Measurements from ENCODE around the gene SLC29A2.
A peak's percentile ranks its signal among the peaks of the same experiment; 100 is the strongest.
"Not testable (repeated sequence)": the region's sequence is repeated elsewhere in the genome, so short reads cannot be mapped to it uniquely, and the experiment has no call there.

The SLC29A2 gene

GRCh38 chr11:66333896-66334604 lies 37.5 kb downstream of the SLC29A2 start:
- no peak for DNase-seq (ENCODE audit: low read depth in 2 of 2)

- no peak for DNase-seq (ENCODE audit: low read depth in 2 of 2)
Observed at GRCh38 chr11:66333220-66333877, 38.2 kb downstream of the SLC29A2 start.

DNA sequence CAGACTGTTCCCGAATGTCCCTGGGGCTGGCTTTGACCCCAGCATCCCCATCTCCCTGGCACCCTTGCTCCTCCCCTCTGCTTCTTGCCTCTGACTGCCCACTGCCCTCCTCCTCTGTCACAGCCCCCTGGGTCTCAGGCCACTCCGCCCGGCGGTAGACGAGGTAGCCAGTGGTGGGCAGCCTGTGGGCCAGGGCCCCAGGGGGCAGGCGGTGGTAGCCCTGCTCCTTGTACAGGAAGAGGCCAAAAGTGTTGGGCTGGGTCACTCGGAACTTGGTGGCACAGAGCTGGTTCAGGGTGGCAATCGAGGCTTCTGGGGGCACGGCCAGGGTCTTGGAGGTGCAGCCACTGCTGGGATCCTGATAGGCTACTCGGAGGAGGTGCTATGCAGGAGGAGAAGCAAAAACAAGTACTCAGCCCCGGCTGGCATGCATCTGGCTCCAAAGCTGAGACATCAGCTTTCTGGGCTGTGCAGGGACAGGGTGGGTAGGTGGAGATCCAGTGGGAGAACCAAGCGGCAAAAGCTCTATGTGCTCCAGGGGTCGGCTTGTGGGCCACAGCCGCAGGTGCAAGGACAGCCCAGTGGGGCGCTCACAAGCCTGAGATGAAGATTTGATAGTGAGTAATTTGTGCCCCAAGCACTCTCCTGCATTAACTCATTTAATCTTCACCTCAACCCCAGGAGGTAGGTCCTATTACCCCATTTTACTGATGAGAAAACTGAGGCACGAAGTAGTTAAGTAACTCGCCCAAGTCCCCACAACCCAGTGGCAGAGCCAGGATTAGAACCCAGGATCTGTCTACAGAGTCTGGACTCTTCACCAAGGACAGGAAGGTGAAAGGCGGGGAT lies 39.0 kb downstream of the SLC29A2 start:
- no peak for DNase-seq (ENCODE audit: low read depth in 2 of 2)

GRCh38 chr11:66331542-66332370 lies 39.8 kb downstream of the SLC29A2 start:
- no peak for DNase-seq (ENCODE audit: low read depth in 2 of 2)

DNA sequence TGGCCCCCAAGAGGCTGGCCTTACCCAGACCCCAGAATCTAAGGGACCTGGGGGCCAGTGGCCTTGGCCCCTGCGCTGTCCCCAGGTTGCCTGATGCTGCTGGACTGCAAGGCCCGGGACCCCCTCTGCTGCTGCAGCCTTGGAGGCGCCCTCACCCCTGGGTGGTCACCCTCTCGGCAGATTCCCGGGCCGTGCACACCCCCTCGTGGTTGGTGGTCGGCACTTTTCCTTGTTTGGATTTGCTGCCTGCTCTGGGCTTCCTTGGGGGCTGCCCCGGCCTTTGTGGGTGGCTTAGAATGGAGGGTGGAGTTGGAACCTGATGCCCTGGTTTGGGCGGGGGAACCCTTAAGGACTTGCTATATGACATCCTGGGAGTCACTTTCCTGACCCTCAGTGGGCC lies 40.6 kb downstream of the SLC29A2 start:
- no peak for DNase-seq (ENCODE audit: low read depth in 2 of 2)

GRCh38 chr11:66329165-66329673 lies 42.3 kb downstream of the SLC29A2 start:
- no peak for DNase-seq (ENCODE audit: low read depth in 2 of 2)

DNA sequence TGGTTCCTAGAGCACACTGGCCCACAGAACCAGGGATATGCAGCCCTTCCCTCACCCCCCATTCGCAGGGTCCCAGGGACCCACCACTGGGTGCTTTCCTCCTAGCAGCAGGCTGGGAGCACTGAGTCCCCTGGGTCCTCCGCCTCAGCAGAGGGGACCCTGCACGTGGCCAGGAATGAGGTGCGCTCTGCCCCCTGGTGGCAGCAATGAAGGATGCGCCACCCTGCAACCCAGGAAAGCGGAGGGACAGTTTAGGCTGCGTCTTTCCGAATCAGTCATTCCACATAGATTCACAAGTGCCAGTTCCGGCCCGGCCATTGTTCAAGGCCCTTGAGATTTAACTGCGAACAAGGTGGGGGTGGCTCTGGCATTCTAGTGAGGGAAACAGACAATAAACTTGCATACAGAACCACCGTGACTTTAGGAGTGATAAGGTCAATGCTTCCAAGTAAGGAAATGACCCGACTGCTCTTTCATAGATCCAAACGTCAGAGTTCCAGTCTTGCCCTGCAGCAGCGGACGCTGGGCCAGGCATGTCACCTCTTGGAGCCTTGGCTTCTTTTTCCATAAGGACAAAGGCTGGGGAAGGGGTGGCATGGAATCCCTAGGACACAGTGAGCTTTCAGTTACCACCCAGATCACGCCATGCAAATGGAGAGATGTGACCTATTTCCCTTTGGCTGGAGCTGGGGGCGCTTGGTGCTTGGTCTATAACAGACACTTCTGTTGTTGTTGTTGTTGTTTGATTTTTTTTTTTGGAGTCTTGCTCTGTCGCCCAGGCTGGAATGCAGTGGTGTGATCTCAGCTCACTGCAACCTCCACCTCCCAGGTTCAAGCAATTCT lies 43.0 kb downstream of the SLC29A2 start:
- peak; percentile 54 to 66 for DNase-seq (ENCODE audit: low read depth in 2 of 2)

GRCh38 chr11:66328031-66328301 lies 43.6 kb downstream of the SLC29A2 start:
- no peak for DNase-seq (ENCODE audit: low read depth in 2 of 2)

- no peak for DNase-seq (ENCODE audit: low read depth in 2 of 2)
Observed at GRCh38 chr11:66327171-66328030, 44.2 kb downstream of the SLC29A2 start.

DNA sequence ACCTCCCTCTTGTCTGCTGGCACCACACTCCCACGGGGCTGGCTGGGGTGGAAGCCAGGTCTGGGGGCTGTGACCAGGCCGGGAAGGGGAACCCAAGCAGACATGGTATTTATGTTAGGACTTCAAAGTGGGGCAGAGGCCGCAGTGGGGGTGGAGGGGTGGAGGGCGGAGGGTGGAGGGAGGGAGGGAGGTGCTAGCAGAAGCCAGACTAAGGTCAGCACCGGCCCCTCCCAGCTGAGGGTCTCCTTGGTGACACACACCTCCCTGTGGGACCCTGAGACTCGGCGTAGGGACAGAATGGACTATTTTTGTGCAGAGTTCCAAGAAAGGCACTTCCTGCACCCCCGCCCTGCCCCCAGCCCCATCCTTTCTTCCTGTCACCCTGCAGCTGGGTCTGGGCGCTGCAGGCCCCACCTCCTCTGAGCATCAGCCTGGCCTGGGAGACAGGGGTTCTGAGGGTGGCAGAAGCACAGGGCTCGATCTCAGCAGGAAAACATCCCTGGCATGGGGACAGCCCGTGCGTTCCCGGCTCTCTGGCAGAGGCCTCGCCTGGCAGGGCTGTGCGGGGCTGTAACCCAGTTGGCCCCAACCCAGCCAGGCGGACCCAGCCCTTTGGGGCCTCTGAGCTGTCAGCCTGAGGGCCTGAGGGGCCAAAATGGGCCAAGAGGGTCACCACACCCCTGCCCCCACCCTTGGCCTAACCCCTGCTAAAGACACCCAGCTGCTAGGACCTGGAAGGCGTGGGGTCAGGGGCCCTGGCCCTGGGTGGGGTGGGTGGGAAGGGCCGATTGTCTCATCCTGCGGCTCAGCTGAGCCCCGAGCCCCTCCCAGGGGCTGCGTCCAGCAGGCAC lies 45.1 kb downstream of the SLC29A2 start:
- no peak for DNase-seq (ENCODE audit: low read depth in 2 of 2)

DNA sequence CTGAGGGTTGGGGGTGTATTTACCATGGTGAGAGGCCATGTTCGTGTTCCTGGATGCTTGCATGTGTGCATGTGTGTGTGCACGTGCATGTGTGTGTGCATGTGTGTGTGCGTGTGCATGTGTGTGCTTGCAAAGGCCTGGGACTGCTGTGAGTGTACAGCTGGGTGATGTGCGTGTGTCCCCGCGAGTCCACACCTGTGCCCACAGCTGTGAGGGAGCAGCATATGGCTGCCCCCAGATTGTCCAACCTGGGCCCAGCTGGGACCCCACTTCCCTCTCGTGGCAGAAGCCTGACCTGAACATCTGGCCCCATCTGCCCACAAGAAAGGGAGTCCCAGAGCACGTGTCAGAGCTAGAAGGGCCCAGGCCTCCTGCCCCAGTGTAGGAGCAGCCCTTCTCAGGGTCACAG lies 46.3 kb downstream of the SLC29A2 start:
- DNase-seq (ENCODE audit: low read depth in 2 of 2), result no peak

DNA sequence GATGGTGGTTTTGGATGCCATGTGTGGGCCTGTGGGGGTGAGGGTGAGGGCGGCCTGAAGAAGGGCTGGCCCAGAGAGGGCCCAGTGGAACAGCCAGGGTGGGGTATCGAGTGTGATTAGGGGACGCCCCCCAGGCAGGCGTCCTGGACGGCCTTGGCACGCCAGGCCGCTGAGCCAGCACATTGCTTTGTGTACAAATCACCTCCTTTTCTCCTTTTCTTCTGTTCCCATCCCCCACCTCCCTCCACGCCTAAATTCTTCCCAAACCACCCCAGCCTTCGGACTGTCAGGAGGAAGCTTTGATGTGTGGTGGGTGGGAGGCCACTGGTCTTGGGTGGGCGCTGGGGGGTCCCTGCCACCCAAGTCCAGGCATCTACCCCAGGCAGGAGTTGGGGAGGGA lies 46.9 kb downstream of the SLC29A2 start:
- no peak for DNase-seq (ENCODE audit: low read depth in 2 of 2)

DNA sequence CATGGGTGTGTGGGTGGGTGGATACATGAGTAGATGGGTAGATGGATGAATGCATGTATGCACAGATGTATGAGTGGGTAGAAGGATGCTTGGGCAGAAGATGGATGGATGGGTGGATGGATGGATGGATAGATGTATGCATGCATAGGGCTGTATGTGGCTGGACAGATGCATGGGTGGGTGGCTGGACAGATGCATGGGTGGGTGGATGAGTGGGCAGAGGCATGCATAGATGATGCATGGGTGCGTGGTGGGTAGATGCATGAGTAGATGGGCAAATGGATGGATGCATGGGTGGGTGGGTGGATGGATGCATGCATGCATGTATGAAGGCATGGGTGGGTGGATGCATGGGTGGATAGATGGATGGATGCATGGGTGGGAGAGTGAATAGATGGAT lies 47.9 kb downstream of the SLC29A2 start:
- no peak for DNase-seq (ENCODE audit: low read depth in 2 of 2)

DNA sequence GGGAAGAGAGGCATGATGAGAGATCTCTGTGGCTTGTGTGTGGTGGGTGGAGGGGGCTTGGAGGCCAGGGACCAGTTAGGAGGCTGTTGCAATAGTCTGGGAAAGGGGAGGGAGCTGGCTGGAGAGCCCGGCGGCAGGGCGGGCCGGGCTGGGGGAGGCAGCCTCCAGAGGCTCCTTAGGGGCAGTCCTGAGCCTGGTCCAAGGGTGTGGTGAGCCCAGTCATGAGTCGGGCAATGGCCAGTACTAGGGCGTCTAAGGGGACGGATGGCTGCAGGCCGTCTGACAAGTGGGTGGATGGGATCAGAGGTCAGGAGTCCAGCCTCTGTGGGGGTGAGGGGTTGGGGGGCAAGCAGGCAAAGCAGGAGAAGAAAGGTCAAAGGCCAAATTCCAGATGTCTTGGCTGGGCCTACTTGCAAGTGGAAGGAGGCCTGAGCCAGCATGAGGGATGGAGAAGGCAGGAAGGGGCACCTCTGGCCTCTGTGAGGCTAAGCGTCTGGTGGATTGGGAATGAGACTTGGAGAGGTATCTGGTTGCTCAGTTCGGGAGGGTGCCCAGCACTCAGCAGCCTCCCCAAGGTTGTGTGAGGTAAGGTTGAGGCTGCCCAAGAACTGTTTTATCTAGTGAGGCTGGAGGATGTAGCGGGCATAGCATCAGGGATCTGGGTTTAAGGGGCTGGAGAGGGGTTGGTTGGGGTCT lies 48.7 kb downstream of the SLC29A2 start:
- no peak for DNase-seq (ENCODE audit: low read depth in 2 of 2)

- no peak for DNase-seq (ENCODE audit: low read depth in 2 of 2)
Observed at GRCh38 chr11:66321606-66322005, 50.0 kb downstream of the SLC29A2 start.

DNA sequence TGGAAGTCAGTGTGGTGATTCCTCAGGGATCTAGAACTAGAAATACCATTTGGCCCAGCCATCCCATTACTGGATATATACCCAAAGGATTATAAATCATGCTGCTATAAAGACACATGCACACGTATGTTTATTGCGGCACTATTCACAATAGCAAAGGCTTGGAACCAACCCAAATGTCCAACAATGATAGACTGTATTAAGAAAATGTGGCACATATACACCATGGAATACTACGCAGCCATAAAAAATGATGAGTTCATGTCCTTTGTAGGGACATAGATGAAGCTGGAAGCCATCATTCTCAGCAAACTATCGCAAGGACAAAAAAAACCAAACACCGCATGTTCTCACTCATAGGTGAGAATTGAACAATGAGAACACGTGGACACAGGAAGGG lies 50.8 kb downstream of the SLC29A2 start:
- not testable (repeated sequence) for DNase-seq (ENCODE audit: low read depth in 2 of 2)

- DNase-seq (ENCODE audit: low read depth in 2 of 2), result not testable (repeated sequence)
Observed at GRCh38 chr11:66320289-66320688, 51.3 kb downstream of the SLC29A2 start.

DNA sequence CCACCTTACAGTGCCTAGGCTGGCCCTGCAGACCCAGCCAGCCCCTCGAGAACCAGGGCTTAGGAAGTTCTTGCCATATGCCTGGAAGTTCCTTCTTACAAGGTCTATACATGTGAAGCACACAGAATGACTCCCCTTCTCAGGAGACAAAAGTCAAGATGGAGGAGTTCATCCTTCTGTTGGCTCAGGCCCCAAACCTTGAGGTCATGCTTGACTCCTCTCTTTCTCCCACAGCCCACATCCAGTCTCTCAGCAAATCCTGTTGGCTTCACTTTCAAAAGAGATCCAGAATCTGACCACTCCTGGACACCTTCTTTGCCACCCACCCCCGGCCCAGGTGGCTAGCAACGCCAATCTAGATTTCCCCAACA lies 53.0 kb downstream of the SLC29A2 start:
- no peak for DNase-seq (ENCODE audit: low read depth in 2 of 2)

All from stimulated activated CD4-positive, alpha-beta T cell treated with anti-CD3 and anti-CD28 coated beads, Interleukin-1b, Interleukin-23, amount 100 ng/mL, for 1 hour (primary cell).